Measurements from ENCODE around the gene NOS2.
A peak's percentile ranks its signal among the peaks of the same experiment; 100 is the strongest.

Gene NOS2

GRCh38 chr17:27819145-27819544, 18.8 kb upstream of the NOS2 start:
- no peak for DNase-seq (ENCODE audit: low read depth, low spot score)

GRCh38 chr17:27818401-27819105, 18.2 kb upstream of the NOS2 start:
- no peak for DNase-seq (ENCODE audit: low read depth, low spot score)

GRCh38 chr17:27817731-27818130, 17.4 kb upstream of the NOS2 start:
- no peak for DNase-seq (ENCODE audit: low read depth, low spot score)

- DNase-seq (ENCODE audit: low read depth, low spot score), result no peak
Observed at GRCh38 chr17:27816946-27817345, 16.6 kb upstream of the NOS2 start.

- no peak for DNase-seq (ENCODE audit: low read depth, low spot score)
Observed at GRCh38 chr17:27811961-27812360, 11.6 kb upstream of the NOS2 start.

GRCh38 chr17:27810902-27811557, 10.7 kb upstream of the NOS2 start:
- no peak for DNase-seq (ENCODE audit: low read depth, low spot score)

GRCh38 chr17:27810211-27810901, 10.0 kb upstream of the NOS2 start:
- no peak for DNase-seq (ENCODE audit: low read depth, low spot score)

- no peak for DNase-seq (ENCODE audit: low read depth, low spot score)
Observed at GRCh38 chr17:27809555-27809954, 9.2 kb upstream of the NOS2 start.

- DNase-seq (ENCODE audit: low read depth, low spot score), result no peak
Observed at GRCh38 chr17:27808628-27809027, 8.3 kb upstream of the NOS2 start.

- DNase-seq (ENCODE audit: low read depth, low spot score), result no peak
Observed at GRCh38 chr17:27807567-27808470, 7.5 kb upstream of the NOS2 start.

- peak; percentile 55 for DNase-seq (ENCODE audit: low read depth, low spot score)
Observed at GRCh38 chr17:27805520-27806146, 5.3 kb upstream of the NOS2 start.

GRCh38 chr17:27804113-27804512, 3.8 kb upstream of the NOS2 start:
- DNase-seq (ENCODE audit: low read depth, low spot score), result no peak

GRCh38 chr17:27802962-27803680, 2.8 kb upstream of the NOS2 start:
- no peak for DNase-seq (ENCODE audit: low read depth, low spot score)

- no peak for DNase-seq (ENCODE audit: low read depth, low spot score)
Observed at GRCh38 chr17:27802033-27802432, 1.7 kb upstream of the NOS2 start.

- no peak for DNase-seq (ENCODE audit: low read depth, low spot score)
Observed at GRCh38 chr17:27798376-27798775, 2.0 kb downstream of the NOS2 start.

- no peak for DNase-seq (ENCODE audit: low read depth, low spot score)
Observed at GRCh38 chr17:27797390-27798091, 2.8 kb downstream of the NOS2 start.

- no peak for DNase-seq (ENCODE audit: low read depth, low spot score)
Observed at GRCh38 chr17:27793906-27794569, 6.3 kb downstream of the NOS2 start.

- DNase-seq (ENCODE audit: low read depth, low spot score), result no peak
Observed at GRCh38 chr17:27793168-27793905, 7.0 kb downstream of the NOS2 start.

GRCh38 chr17:27792095-27792494, 8.2 kb downstream of the NOS2 start:
- DNase-seq (ENCODE audit: low read depth, low spot score), result no peak
